Activated naive CD8-positive, alpha-beta T cell treated with anti-CD3 and anti-CD28 coated beads, Interleukin-2, amount 50 U/mL, for 24 hours (primary cell): Measurements from ENCODE around the gene BTBD9.
A peak's percentile ranks its signal among the peaks of the same experiment; 100 is the strongest.
"Not testable (repeated sequence)": the region's sequence is repeated elsewhere in the genome, so short reads cannot be mapped to it uniquely, and the experiment has no call there.

ENCODE experiments used
- ATAC-seq: fragments of 150-1000 bp; cut with Tn5 transposase; one replicate; pipeline ENCODE4 v1.10.0; 2021
- DNase-seq: peaks from one replicate; pipeline ENCODE4 v3.0.0; 2021
- H3K27ac Mint-ChIP-seq: one replicate; pipeline ENCODE4 v1.8.0; 2021; ENCODE audit warnings: mild to moderate bottlenecking, mixed read lengths
- H3K27me3 Mint-ChIP-seq: one replicate; pipeline ENCODE4 v1.8.0; 2021; ENCODE audit warnings: mixed read lengths
- H3K36me3 Mint-ChIP-seq: one replicate; pipeline ENCODE4 v1.8.0; 2021; ENCODE audit warnings: low read depth, mixed read lengths
- H3K4me1 Mint-ChIP-seq: one replicate; pipeline ENCODE4 v1.8.0; 2021; ENCODE audit warnings: mixed read lengths
- H3K4me3 Mint-ChIP-seq: one replicate; pipeline ENCODE4 v1.8.0; 2021; ENCODE audit warnings: mild to moderate bottlenecking, moderate library complexity, mixed read lengths
- H3K9me3 Mint-ChIP-seq: one replicate; pipeline ENCODE4 v1.8.0; 2021; ENCODE audit warnings: mixed read lengths

BTBD9 gene

DNA sequence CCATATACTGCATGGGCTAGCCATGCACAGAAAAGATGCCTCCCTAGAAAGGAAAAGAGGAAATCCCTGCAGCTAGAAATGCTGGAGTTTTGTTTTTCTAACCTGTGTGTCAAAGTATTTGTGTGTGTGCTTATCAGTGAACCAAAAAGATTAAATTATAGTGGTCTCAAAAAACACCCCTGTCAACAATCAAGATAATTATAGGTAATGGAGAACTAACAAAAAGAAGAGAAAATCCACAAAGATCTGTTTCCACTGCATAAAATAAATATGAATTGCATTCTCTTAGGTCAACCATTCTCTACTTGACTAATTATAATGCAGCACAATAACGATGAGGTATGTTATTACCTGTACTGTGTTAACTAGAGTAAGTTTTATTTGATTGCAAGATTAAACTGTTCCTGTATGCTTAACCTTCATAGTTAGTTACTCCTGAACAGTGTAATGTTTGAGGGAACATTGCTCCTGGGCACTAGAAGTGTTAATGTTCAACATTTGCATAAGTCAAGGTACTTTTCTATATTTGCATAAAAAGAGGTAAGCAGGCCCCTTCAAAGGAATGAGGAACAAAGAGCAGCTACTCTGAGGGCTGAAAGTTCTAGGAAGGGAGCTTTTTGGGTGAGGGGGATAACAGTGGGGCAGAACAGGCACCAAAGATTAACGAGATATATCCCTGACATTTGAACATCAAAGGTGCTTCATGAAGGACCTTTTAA lies 212.1 kb downstream of the BTBD9 start:
- peaks cover 17% of the 10 kb centered on the region for H3K4me1 Mint-ChIP-seq
- H3K27ac Mint-ChIP-seq: no peak overlapping the region
- no peak for DNase-seq
- ATAC-seq: no peak
- H3K9me3 Mint-ChIP-seq: no peaks in the 10 kb centered on the region
- no peaks in the 10 kb centered on the region for H3K27me3 Mint-ChIP-seq
- peaks cover 10% of the 10 kb centered on the region for H3K36me3 Mint-ChIP-seq
- no peak overlapping the region for H3K4me3 Mint-ChIP-seq

DNA sequence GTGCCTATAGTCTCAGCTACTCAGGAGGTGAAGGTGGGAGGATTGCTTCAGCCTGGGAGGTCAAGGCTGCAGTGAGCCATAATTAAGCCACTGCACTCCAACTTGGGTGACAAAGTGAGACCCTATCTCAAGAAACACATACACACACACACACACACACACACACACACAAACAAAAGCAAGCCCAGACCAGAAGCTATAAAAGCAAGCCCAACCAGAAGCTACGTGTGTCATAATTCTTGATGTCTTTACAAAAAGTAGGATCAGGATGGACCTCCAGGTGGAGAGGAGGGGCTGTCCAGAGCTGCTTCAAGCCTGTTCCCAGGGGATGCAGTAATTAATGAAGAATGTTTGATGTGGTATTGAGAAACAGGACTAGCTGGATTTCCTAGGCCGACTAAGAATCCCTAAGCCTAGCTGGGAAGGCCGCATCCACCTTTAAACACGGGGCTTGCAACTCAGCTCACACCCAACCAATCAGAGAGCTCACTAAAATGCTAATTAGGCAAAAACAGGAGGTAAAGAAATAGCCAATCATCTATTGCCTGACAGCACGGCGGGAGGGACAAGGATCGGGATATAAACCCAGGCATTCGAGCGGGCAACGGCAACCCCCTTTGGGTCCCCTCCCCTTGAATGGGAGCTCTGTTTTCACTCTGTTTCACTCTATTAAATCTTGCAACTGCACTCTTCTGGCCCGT lies 213.8 kb downstream of the BTBD9 start:
- H3K27ac Mint-ChIP-seq, H3K9me3 Mint-ChIP-seq, H3K27me3 Mint-ChIP-seq, H3K36me3 Mint-ChIP-seq, H3K4me1 Mint-ChIP-seq, ATAC-seq, H3K4me3 Mint-ChIP-seq, DNase-seq: not testable (repeated sequence)

DNA sequence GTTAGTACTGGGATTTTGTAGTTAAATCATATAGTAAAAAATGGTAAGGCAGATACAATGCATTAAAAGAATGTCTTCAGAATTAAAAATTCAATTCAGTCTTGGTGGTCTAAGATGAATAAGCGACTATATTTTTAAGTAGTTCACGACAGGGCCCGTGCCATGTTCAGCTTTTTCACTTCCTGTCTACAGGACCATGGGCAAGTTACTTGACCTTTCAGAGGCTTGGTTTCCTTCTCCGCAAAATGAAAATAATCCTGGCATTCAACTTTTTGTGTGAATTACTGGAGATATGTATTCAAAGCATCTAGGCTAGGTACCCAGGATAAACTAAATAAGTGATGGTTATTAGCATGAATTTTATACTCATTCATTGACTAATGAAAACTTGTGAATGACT lies 216.0 kb downstream of the BTBD9 start:
- DNase-seq: no peak
- Mint-ChIP-seq H3K9me3 (no peaks in the 10 kb centered on the region), H3K36me3 (no peaks in the 10 kb centered on the region), H3K27ac (no peak overlapping the region), H3K27me3 (no peaks in the 10 kb centered on the region), H3K4me3 (no peak overlapping the region), H3K4me1 (peaks cover 7% of the 10 kb centered on the region)
- ATAC-seq: no peak

DNA sequence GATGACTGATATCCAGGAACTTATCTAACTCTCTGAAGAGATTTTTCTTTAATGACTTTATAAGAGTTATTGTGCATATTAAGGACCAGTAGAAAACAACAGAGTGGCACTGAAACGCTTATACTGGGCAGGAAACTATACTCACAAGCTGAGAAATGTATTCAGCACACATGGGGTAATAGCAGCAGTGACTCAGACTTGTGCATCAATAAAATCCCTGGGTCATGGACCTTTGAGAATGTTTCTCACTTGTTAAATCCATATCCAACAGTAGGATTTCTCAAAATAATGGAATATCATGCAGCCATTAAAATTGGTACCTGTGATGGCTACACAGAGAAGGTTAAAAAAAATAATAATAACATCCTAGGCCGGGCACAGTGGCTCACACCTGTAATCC lies 219.5 kb downstream of the BTBD9 start:
- Mint-ChIP-seq H3K27ac (no peak overlapping the region), H3K4me3 (no peak overlapping the region), H3K9me3 (no peaks in the 10 kb centered on the region), H3K36me3 (no peaks in the 10 kb centered on the region), H3K27me3 (no peaks in the 10 kb centered on the region), H3K4me1 (no peaks in the 10 kb centered on the region)
- no peak for ATAC-seq
- no peak for DNase-seq

DNA sequence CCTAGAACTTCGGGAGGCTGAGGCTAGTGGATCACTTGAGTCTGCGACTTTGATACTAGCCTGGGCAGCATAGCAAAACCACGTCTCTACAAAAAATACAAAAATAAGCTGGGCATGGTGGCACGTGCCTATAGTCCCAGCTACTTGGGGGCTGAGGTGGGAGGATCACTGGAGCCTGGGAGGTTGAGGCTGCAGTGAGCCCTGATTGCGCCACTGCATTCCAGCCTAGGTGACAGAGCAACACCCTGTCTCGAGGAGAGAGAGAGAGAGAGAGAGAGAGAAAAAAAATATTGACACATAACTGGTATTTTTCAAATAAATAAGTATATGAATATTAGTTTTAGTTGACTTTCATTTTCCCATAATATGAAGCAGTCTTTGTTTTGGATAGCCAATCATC lies 222.2 kb downstream of the BTBD9 start:
- H3K9me3 Mint-ChIP-seq: no peaks in the 10 kb centered on the region
- no peaks in the 10 kb centered on the region for H3K36me3 Mint-ChIP-seq
- H3K4me1 Mint-ChIP-seq: peaks cover 8% of the 10 kb centered on the region
- H3K27ac Mint-ChIP-seq: no peak overlapping the region
- H3K4me3 Mint-ChIP-seq: no peak overlapping the region
- DNase-seq (no peak), ATAC-seq (no peak)
- no peaks in the 10 kb centered on the region for H3K27me3 Mint-ChIP-seq

DNA sequence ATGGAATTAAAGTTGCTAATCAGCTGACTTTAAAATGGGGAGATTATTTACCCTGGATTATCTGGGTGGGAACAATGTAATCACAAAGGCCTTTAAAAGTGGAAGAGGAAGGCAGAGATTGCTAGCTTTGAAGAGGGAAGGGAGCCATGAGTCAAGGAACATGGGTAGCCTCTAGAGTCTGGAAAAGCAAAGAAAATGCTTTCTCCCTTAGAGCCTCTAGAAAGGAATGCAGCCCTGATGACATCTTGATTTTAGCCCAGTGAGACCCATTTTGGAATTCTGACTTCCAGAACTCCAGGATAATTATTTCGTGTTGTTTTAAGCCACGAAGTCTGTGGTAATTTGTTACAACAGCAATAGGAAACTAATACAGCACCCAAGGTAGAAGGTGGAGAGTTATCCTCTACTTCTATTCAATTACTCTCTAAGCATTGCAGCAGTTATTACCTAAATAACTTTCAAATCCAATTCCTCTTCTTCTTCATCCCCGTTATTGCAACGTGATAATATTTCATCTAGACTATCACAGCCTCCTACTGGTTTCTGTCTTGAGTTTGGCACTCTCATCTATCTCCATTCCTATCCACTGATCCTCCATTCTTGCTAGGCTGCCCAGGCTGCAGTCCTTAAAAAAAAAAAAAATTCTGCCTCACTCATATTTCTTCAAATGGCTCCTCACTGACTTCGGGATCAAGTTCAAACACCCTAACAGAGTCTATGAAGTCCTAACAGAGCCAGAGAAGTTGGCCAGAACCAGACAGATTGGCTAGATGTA lies 224.3 kb downstream of the BTBD9 start:
- ATAC-seq: no peak
- H3K4me3 Mint-ChIP-seq: no peak overlapping the region
- no peaks in the 10 kb centered on the region for H3K27me3 Mint-ChIP-seq
- H3K36me3 Mint-ChIP-seq: no peaks in the 10 kb centered on the region
- DNase-seq: no peak
- peaks cover 8% of the 10 kb centered on the region for H3K4me1 Mint-ChIP-seq
- H3K27ac Mint-ChIP-seq: no peak overlapping the region
- H3K9me3 Mint-ChIP-seq: no peaks in the 10 kb centered on the region

DNA sequence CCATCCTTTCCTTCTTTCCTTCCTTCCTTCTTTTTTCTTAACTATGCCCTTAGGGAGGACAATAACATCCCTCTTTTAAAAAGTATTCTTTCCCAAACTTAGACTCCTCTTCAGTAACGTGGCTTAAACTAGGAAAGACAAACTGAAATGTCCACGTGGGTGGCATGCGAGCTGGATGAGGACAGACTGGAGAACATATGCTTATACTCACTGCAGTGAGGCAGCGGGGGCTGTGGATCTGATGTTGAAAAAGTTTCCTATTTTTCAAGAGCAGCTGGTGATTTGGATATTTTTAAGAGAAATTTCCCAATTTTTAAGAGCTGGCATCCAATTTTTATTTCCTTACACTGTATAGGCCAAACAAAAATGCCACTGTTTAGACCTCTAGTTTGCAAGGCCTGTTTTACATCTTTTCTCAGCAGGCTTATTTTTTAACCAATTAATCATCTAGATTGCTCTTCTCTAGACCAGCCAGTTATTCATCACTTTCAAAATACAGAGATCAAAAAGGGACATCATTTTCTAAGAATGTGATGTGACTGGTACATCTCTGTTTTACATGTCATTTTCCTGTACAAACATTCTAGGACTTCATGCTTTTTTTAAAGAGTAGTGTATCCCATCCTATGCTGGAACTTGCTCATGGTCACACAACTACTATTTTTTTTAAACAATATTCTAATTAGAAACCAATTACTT lies 226.5 kb downstream of the BTBD9 start:
- no peak overlapping the region for H3K4me3 Mint-ChIP-seq
- no peaks in the 10 kb centered on the region for H3K36me3 Mint-ChIP-seq
- H3K27me3 Mint-ChIP-seq: no peaks in the 10 kb centered on the region
- H3K9me3 Mint-ChIP-seq: no peaks in the 10 kb centered on the region
- ATAC-seq (peak; percentile 52), DNase-seq (no peak)
- H3K27ac Mint-ChIP-seq: no peak overlapping the region
- peaks cover 8% of the 10 kb centered on the region for H3K4me1 Mint-ChIP-seq

- Mint-ChIP-seq H3K9me3 (no peaks in the 10 kb centered on the region), H3K27me3 (no peaks in the 10 kb centered on the region), H3K4me1 (peaks cover 12% of the 10 kb centered on the region), H3K4me3 (no peak overlapping the region), H3K27ac (no peak overlapping the region), H3K36me3 (peaks cover 2% of the 10 kb centered on the region)
- DNase-seq (no peak), ATAC-seq (no peak)
Observed at GRCh38 chr6:38407192-38407591, 232.5 kb downstream of the BTBD9 start.

DNA sequence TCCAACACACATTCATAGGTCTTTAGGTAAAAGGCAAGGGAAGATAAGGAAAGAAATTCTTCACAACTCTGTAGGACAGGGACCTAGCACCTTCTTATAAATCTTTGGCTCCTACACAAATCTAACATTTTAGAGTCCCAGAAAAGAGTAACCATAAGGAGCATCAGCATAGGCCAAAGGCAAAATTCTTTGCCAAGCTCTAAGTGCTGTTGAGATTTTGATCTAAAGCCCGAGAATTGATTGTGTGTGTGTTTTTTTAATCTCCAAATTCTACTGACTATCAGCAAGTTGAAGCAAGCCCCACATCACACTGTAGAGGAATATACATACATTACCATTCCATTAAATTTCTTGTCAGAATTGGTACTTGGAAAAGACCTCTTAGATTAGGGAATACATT lies 233.6 kb downstream of the BTBD9 start:
- Mint-ChIP-seq H3K4me1 (peaks cover 12% of the 10 kb centered on the region), H3K27me3 (no peaks in the 10 kb centered on the region), H3K4me3 (no peak overlapping the region), H3K27ac (no peak overlapping the region), H3K9me3 (no peaks in the 10 kb centered on the region), H3K36me3 (peaks cover 3% of the 10 kb centered on the region)
- DNase-seq (no peak), ATAC-seq (no peak)

DNA sequence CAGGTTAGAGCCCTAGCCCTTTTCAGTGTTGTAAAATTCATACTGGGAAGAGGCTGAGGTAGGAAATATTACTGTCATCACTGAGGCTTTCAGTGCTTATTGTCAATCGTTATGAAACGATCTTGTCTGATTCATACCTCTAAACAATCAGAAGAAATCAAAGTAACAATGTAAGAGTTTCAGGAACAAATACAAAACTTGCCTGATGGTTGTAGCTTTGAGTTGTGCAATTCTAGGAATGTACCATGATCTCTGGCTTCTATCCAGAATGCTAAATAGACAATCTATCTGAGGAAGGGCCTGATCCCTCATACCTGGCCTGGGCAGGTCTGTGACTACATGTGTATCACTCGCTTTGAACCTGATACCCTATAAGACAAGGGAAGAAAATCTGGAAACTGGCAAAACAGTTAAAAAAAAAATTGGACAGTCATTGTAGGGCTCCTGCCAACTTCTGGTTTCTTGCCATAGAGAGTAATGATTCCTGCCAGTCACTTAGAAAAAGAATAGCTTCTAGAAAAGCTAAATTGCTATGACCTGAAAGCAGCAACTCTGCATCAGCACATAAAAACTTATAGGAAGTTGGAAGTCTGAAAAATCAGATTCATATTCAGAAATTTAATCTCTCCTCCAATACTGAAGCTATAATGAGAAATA lies 234.7 kb downstream of the BTBD9 start:
- DNase-seq: no peak
- H3K27me3 Mint-ChIP-seq: no peaks in the 10 kb centered on the region
- no peak for ATAC-seq
- no peak overlapping the region for H3K4me3 Mint-ChIP-seq
- no peaks in the 10 kb centered on the region for H3K9me3 Mint-ChIP-seq
- H3K27ac Mint-ChIP-seq: no peak overlapping the region
- H3K36me3 Mint-ChIP-seq: peaks cover 3% of the 10 kb centered on the region
- peaks cover 12% of the 10 kb centered on the region for H3K4me1 Mint-ChIP-seq

DNA sequence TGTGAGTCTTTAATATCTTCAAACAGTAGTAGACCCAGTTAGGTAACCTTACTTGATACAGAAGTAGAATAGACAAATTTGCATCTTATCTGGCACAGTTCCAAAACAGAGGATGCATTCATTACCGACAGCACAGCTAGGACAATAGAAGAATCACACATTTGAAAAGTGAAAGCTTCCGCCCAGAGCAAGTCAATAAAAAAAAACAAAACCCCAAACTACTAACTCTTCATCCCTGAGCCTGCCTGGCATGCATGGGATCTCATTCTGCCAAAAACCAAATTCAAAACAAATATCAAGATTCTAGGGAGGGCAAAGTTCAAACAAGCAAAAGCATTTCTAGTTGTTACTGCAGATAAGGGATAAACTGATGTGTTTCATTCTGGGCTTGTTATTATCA lies 235.4 kb downstream of the BTBD9 start:
- ATAC-seq (no peak), DNase-seq (no peak)
- peaks cover 12% of the 10 kb centered on the region for H3K4me1 Mint-ChIP-seq
- H3K27ac Mint-ChIP-seq: no peak overlapping the region
- H3K27me3 Mint-ChIP-seq: no peaks in the 10 kb centered on the region
- H3K4me3 Mint-ChIP-seq: no peak overlapping the region
- H3K36me3 Mint-ChIP-seq: peaks cover 3% of the 10 kb centered on the region
- H3K9me3 Mint-ChIP-seq: no peaks in the 10 kb centered on the region

GRCh38 chr6:38403548-38403947 lies 236.2 kb downstream of the BTBD9 start:
- Mint-ChIP-seq H3K27me3 (no peaks in the 10 kb centered on the region), H3K27ac (no peak overlapping the region), H3K4me3 (no peak overlapping the region), H3K36me3 (peaks cover 3% of the 10 kb centered on the region), H3K9me3 (no peaks in the 10 kb centered on the region), H3K4me1 (peaks cover 12% of the 10 kb centered on the region)
- no peak for DNase-seq
- no peak for ATAC-seq

GRCh38 chr6:38400764-38401163 lies 239.0 kb downstream of the BTBD9 start:
- DNase-seq (no peak), ATAC-seq (no peak)
- H3K9me3 Mint-ChIP-seq: no peaks in the 10 kb centered on the region
- H3K36me3 Mint-ChIP-seq: peaks cover 7% of the 10 kb centered on the region
- no peak overlapping the region for H3K4me3 Mint-ChIP-seq
- peaks cover 9% of the 10 kb centered on the region for H3K4me1 Mint-ChIP-seq
- no peaks in the 10 kb centered on the region for H3K27me3 Mint-ChIP-seq
- no peak overlapping the region for H3K27ac Mint-ChIP-seq

DNA sequence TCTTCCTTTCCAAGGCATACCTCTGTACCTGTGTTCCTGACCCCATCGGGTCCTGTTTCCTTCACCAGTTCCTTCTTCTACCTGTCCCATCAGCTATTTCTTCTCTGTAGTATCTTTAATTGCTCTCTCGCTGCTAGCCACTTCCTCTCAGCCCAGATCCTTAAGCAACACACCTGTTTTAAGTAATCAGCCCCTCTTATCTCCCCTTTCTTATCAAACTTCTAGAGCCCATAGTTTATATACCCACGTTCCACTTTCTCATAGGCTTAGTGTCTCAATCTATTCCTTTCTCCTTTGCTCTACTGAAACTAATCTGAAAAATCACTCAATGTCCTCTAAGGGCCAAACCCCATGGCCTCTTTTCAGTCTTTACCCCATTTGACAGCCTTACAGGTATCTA lies 239.6 kb downstream of the BTBD9 start:
- ATAC-seq: no peak
- no peak for DNase-seq
- Mint-ChIP-seq H3K27ac (no peak overlapping the region), H3K4me1 (peaks cover 8% of the 10 kb centered on the region), H3K36me3 (peaks cover 7% of the 10 kb centered on the region), H3K4me3 (no peak overlapping the region), H3K27me3 (no peaks in the 10 kb centered on the region), H3K9me3 (no peaks in the 10 kb centered on the region)
